Activated T-cell treated with anti-CD3 and anti-CD28 coated beads for 4 hours (primary cell): ENCODE measurements around the gene CCDC146.
"Not testable (repeated sequence)": the region's sequence is repeated elsewhere in the genome, so short reads cannot be mapped to it uniquely, and the experiment has no call there.

Source experiments
- DNase-seq: peaks from one replicate; pipeline ENCODE4 v3.0.0-alpha.2; 2020

The CCDC146 gene

DNA sequence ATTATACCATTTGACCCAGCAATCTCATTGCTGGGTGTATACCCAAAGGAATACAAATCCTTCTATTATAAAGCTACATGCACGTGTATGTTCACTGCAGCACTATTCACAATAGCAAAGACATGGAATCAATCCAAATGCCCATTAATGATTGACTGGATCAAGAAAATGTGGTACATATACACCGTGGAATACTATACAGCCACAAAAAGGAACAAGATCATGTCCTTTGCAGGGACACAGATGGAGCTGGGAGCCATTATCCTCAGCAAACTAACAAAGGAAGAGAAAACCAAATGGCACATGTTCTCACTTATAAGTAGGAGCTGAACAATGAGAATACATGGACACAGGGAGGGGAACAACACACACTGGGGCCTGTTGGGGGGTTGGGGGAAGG is 211.6 kb downstream of the CCDC146 start:
- not testable (repeated sequence) for DNase-seq

DNA sequence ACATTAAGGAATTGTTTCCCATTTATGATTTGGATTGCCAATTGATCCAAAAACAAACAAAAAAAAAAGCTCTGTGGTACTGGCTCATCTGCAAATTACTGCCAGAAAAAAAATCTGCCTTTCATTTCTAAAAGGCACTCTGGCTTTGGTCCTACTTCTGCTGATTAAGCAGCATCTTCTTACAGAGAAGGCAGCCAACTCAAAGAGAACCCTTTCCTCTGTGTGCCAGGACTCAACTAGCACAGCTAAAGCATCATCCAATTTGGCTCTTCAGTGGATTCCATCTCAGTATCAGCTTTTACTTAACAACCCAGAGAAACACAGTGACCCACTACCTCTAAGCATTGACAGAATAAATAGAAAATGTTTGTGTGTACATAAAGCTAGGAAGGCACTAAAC is 213.2 kb downstream of the CCDC146 start:
- DNase-seq: no peak

DNA sequence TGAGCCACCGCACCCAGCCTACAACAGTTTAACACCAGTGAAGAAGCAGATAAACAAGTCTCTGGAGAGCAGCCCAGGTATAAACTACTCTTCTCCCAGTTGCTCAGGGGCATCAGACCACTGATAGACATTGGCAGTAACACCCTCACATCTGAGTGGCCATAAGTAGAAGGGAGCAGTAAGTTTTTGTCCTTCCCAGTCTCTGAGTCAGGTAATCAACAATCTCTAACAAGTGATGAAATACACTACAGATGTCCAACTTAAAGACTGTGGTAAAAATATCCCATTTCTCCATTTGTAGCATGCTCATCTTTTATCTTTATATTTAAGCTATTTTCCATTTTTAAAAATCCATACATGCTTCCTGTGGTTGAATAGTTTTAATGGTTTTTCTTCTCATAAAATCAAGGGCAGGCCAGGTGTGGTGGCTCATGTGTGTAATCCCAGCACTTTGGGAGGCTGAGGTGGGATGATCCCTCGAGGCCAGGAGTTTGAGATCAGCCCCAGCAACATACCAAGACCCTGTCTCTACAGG is 215.1 kb downstream of the CCDC146 start:
- DNase-seq: no peak

DNA sequence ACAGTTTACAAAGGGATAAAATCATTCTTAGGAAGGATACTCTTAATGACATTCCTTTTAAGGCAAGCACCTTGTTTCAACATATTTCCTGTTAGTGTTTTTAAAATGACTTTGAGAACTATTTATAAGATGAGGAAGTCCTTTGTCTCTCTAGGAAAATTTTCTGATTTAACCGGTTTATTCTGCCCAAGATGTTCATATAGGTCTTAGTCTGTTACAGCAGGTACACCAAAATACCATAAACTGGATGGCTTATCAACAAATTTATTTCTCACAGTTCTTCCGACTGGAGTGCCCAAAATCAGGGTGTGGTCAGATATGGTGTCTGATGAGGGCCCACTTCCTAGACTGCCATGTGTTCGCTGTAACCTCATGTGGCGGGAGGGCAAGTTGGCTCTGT is 215.8 kb downstream of the CCDC146 start:
- DNase-seq: no peak

DNA sequence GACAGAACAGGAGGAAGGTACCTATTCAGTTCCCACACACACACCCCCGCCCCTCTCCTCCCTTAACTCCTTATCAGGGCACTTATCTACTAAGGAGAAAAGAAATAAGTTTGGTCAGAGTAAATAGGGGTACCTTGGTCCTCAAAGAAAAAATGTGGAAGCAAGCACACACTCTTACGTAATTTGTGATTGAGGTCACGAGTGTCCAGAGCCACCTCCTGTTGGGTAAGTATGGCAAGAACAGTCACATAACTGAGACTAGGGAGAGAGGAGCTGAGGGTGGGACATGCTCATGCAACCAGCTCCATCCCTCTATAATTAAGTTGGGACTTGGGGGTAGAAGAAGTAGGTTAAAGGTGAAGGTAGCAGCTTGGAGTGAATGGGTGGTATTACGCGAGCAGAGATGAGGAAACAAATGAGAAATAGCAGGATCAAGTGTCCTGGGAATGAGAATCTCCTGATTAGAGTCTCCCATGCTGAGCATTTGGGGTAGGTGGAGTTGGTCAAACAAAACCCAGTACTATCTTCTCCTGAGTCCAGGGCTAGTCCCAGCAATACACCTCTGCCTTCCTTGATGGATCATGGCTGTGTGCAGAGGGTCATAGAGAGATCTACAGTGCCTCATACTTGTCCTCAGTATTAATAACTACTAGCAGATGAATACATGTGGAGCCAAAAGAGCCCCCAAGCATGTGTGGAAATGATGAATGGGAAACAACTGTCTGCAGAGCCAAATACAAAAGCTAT is 216.6 kb downstream of the CCDC146 start:
- DNase-seq: no peak

DNA sequence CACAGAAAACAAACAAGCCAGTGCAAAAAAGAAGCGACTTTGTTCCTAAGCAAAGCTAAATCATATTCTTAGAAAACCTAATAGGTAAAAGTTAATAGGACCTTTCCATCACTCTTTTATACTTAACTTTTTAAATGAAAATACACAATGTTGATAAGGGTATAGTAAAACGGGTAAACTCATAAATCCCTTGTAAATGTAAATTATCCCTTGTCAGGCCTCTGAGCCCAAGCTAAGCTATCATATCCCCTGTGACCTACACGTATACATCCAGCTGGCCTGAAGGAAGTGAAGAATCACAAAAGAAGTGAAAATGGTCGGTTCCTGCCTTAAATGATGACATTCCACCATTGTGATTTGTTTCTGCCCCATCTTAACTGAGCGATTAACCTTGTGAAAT is 217.3 kb downstream of the CCDC146 start:
- DNase-seq: no peak
